Osteoblast (primary cell): ENCODE measurements around the gene SENP8. TPM values are rescaled to one million over a fixed set of nuclear protein-coding genes. Genes with fewer than 3 reads are reported as not detected.

Experiments
- DNase-seq: peaks from one replicate; pipeline ENCODE4 v3.0.0; 2011; ENCODE audit warnings: low spot score, mixed read lengths; ENCODE audit not compliant: insufficient read length; ENCODE audit errors: missing footprints
- H2AFZ ChIP-seq: 2 replicates; pipeline ENCODE4 v1.6.0; 2011; ENCODE audit warnings: mild to moderate bottlenecking, low read length
- H3K27ac ChIP-seq: 2 replicates; pipeline ENCODE4 v1.5.1; 2011; ENCODE audit warnings: mild to moderate bottlenecking, low read depth, low read length, moderate library complexity
- H3K27me3 ChIP-seq: 2 replicates; pipeline ENCODE4 v1.6.0; 2012; ENCODE audit warnings: mild to moderate bottlenecking, control low read depth, inconsistent platforms, low read length, moderate library complexity; ENCODE audit not compliant: insufficient read depth
- H3K36me3 ChIP-seq: 2 replicates; pipeline ENCODE4 v1.5.1; 2011; ENCODE audit warnings: mild to moderate bottlenecking, low read length, control low read depth, moderate library complexity; ENCODE audit not compliant: insufficient read depth
- H3K4me1 ChIP-seq: 2 replicates; pipeline ENCODE4 v1.5.1; 2011; ENCODE audit warnings: mild to moderate bottlenecking, low read length, control low read depth, moderate library complexity; ENCODE audit not compliant: insufficient read depth
- H3K4me2 ChIP-seq: 2 replicates; pipeline ENCODE4 v1.6.0; 2011; ENCODE audit warnings: mild to moderate bottlenecking, low read length; ENCODE audit not compliant: insufficient read depth
- H3K4me3 ChIP-seq: fragments of 200-600 bp; sonication (generic); 3 replicates; pipeline ENCODE4 v1.5.1; 2012; ENCODE audit warnings: mild to moderate bottlenecking, low read length, inconsistent platforms; ENCODE audit not compliant: insufficient read depth
- H3K79me2 ChIP-seq: 2 replicates; pipeline ENCODE4 v1.6.0; 2012; ENCODE audit warnings: mild to moderate bottlenecking, low read length, control low read depth, inconsistent platforms; ENCODE audit not compliant: insufficient read depth
- H3K9me3 ChIP-seq: 2 replicates; pipeline ENCODE4 v1.5.1; 2011; ENCODE audit warnings: low read depth, low read length, control low read depth
- H4K20me1 ChIP-seq: 2 replicates; pipeline ENCODE4 v1.6.0; 2012; ENCODE audit warnings: mild to moderate bottlenecking, low read length, control low read depth; ENCODE audit not compliant: insufficient read depth
- total RNA-seq: library from RNA; depleted of rRNA; stranded (reverse); fragments of >200 nt; gene quantifications from 2 replicates; pipeline ENCODE4 v1.2.3, GENCODE V29; 2012
- TF ChIP-seq, protein P1 (sequence below): IDR thresholded peaks from 2 replicates; pipeline ENCODE4 v1.5.1; 2011; ENCODE audit warnings: mild to moderate bottlenecking, low read depth, low read length, moderate library complexity; ENCODE audit errors: extremely low read depth

Gene SENP8
- total RNA-seq, 1 donor, result 2.5 TPM

DNA sequence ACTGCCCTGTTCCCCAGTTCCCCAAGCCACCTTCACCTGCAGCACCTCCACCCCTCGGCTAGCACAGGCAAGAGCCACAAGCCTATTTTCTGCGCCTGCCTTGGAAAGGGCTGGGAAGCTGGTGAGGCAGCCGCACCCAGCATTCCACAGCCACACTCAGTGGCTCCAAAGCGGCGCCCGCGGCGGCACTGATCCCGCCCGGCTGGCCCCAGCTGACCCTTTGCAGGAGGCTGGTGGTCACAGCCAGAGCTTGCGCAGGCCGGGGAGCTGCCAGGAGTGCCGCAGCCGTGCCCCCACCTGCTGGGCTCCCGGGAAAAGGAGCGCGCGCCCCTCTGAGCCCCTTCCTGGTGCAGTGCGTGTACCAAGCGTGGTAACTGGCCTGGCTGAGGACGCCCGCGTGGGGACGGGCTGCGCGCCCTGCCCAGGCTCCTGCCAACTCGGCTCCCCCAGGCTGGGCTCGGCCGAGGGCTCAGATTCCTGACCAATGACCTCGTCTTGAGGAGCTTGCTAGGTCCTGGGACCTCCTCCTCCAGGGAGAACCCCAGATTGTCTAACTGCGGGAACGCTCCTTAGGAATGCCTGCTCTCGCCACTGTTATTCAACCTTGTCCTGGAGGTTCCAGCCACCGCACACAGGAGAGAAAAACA is 66.1 kb downstream of the SENP8 start:
- H2AFZ ChIP-seq, result peak overlapping the region; percentile 77
- H3K4me1 ChIP-seq, result peaks cover 4% of the 10 kb centered on the region
- peak overlapping the region; percentile 77 for H3K4me2 ChIP-seq
- peak; percentile 87 for DNase-seq
- no peaks in the 10 kb centered on the region for H3K9me3 ChIP-seq
- no peaks in the 10 kb centered on the region for H3K79me2 ChIP-seq
- H3K36me3 ChIP-seq, result no peaks in the 10 kb centered on the region
- H4K20me1 ChIP-seq, result no peaks in the 10 kb centered on the region
- peak overlapping the region; percentile 60 for H3K4me3 ChIP-seq
- peaks cover 24% of the 10 kb centered on the region for H3K27me3 ChIP-seq
- H3K27ac ChIP-seq, result no peak overlapping the region
- TF ChIP-seq, protein P1, sequence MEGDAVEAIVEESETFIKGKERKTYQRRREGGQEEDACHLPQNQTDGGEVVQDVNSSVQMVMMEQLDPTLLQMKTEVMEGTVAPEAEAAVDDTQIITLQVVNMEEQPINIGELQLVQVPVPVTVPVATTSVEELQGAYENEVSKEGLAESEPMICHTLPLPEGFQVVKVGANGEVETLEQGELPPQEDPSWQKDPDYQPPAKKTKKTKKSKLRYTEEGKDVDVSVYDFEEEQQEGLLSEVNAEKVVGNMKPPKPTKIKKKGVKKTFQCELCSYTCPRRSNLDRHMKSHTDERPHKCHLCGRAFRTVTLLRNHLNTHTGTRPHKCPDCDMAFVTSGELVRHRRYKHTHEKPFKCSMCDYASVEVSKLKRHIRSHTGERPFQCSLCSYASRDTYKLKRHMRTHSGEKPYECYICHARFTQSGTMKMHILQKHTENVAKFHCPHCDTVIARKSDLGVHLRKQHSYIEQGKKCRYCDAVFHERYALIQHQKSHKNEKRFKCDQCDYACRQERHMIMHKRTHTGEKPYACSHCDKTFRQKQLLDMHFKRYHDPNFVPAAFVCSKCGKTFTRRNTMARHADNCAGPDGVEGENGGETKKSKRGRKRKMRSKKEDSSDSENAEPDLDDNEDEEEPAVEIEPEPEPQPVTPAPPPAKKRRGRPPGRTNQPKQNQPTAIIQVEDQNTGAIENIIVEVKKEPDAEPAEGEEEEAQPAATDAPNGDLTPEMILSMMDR, result no peak

DNA sequence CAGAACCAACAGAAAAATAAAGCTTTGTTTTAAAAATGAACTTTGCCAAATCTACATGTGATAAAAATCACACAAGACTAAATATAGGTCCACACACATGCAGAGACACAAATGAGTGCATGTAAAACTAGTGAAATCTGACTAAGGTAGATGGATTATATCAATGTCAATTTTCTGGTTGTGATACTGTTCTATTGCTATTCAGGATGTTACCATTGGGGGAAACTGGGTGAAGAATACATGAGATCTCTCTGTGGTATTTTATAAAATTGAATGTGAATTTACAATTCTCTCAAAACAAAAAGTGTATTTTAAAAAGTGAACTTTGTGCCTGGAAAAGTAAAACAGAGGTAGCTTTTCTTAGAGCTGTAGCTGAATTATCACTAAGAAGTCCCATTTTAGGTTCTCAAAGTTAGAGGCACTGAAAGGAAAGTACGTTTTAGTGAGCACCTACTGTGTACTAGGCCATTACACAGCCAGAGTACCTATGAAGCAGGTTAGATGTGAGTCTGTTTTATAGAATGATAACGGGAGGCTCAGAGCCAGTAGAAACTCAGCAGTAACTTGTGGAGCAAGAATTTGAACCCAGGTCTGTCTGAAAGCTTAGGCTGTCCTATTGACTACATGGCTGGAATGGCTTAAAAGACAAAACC is 71.2 kb downstream of the SENP8 start:
- Histone ChIP-seq H3K9me3 (no peaks in the 10 kb centered on the region), H3K4me2 (no peak overlapping the region), H3K79me2 (no peaks in the 10 kb centered on the region), H3K27ac (no peak overlapping the region), H4K20me1 (no peaks in the 10 kb centered on the region), H3K4me1 (no peaks in the 10 kb centered on the region), H2AFZ (no peak overlapping the region), H3K36me3 (no peaks in the 10 kb centered on the region), H3K4me3 (no peak overlapping the region), H3K27me3 (peaks cover 19% of the 10 kb centered on the region)
- DNase-seq, result no peak
- TF ChIP-seq, protein P1, result no peak

DNA sequence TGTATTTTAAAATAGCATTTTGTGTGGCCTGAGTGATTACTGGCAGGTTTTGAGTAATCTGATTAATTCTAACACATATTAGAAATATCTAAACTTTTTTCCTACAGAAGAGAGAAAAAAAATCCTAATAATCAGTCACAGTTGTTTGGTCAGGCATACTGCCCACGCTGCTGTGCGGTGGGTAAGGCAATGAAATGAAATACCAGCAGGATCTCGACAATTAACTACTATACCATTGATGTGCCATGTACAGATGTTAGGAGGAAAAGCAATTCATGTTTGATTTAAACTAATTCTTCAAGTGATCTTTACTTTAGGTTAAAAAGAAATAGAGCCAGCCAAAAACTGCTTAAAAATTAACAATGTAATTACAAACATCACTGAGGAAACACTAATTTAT is 74.2 kb downstream of the SENP8 start:
- no peak overlapping the region for H3K4me3 ChIP-seq
- H4K20me1 ChIP-seq, result peaks cover 4% of the 10 kb centered on the region
- TF ChIP-seq, protein P1, result no peak
- H3K27ac ChIP-seq, result no peak overlapping the region
- no peak overlapping the region for H3K4me2 ChIP-seq
- no peaks in the 10 kb centered on the region for H3K4me1 ChIP-seq
- DNase-seq, result no peak
- H3K27me3 ChIP-seq, result peaks cover 8% of the 10 kb centered on the region
- no peaks in the 10 kb centered on the region for H3K9me3 ChIP-seq
- no peaks in the 10 kb centered on the region for H3K36me3 ChIP-seq
- no peaks in the 10 kb centered on the region for H3K79me2 ChIP-seq
- H2AFZ ChIP-seq, result no peak overlapping the region

Other genes starting within 250 kb of the SENP8 start
- 59.0 and 60.1 TPM in 2 replicates for gene MYO9A, start 253 bp upstream of the SENP8 start, total RNA-seq
- gene GRAMD2A, start 79.4 kb downstream of the SENP8 start, total RNA-seq, result not detected in 2 replicates
- gene PKM, start 112.8 kb downstream of the SENP8 start, total RNA-seq, result 1,919 and 2,299 TPM in 2 replicates
- 40.4 and 43.4 TPM in 2 replicates for gene PARP6, start 154.2 kb downstream of the SENP8 start, total RNA-seq
- 0.36 and 0.59 TPM in 2 replicates for gene CELF6, start 201.8 kb downstream of the SENP8 start, total RNA-seq